Stimulated activated CD8-positive, alpha-beta memory T cell treated with anti-CD3 and anti-CD28 coated beads, Interleukin-7, amount 100 ng/mL, for 48 hours (primary cell): ENCODE measurements around the gene RAD50.
"Not testable (repeated sequence)": the region's sequence is repeated elsewhere in the genome, so short reads cannot be mapped to it uniquely, and the experiment has no call there.

Source experiments
- DNase-seq, 2 donors: peaks; one replicate each; pipeline ENCODE4 v3.0.0-alpha.2; 2020; ENCODE audit warnings: low read depth in 1 of 2; ENCODE audit errors: extremely low read depth in 1 of 2

RAD50 gene

DNA sequence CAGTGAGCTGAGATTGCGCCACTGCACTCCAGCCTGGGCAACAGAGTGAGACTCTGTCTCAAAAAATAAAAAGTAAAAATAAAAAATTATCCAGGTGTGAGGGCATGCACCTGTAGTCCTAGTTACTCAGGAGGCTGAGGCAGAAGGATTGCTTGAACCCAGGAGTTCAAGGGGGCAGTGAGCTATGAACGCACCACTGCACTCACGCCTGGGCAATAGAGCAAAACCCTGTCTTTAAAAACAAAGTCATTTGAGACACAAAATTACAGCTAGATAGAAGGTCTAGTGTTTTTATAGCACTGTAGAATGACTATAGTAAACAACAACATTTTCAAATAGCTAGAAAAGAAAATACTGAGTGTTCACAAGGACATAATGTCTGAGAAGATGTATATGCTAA lies 133.4 kb downstream of the RAD50 start:
- DNase-seq, result no peak

DNA sequence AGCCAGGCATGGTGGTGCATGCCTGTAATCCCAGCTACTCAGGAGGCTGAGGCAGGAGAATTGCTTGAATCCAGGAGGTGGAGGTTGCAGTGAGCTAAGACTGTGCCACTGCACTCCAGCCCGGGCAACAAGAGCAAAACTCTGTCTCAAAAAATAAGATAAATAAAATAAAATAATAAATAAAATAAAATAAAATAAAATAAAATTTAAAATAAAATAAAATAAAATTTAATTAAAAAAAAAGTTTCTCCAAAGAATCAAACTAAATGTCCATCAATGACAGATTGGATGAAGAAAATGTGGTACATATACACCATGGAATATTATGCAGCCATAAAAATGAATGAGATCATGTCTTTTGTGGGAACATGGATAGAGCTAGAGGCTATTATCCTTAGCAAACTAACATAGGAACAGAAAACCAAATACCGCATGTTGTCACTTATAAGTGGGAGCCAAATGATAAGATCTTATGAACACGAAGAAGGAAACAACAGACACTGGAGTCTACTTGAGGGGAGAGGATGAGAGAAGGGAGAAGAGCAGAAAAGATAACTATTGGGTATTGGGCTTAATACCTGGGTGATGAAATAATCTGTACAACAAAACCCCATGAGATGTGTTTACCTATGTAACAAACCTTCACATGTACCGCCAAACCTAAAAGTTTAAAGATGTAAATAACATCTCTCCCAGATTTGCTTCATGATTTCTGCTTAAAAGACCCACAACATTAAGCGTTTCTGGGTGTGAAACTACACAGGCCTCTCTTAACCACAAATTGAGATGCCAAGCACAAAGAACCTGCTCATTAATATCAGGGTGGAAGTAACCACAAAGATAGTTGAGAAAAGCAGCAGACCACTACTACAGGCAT lies 135.2 kb downstream of the RAD50 start:
- DNase-seq, result not testable (repeated sequence)

DNA sequence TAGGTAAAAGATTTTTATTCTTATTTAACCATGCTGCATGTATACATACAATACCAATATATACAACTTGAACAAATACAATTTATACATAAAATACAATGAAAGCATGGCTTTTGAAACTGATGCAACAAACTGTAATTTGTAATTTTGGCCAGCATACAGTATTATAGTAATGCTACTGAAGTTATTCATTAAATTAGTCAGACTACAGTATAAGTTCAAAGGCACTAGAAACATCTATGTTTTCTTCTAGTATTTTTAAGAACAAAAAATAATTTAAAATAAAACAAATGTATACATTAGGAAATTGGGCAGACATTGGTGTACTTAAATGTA lies 135.8 kb downstream of the RAD50 start:
- DNase-seq, result no peak
